D341Med (cell line): ENCODE data around the gene IRF2BP2.
A peak's percentile ranks its signal among the peaks of the same experiment; 100 is the strongest.

ENCODE experiments used
- DNase-seq: peaks from one replicate; pipeline ENCODE4 v3.0.0; 2012; ENCODE audit warnings: low spot score

IRF2BP2 gene

DNA sequence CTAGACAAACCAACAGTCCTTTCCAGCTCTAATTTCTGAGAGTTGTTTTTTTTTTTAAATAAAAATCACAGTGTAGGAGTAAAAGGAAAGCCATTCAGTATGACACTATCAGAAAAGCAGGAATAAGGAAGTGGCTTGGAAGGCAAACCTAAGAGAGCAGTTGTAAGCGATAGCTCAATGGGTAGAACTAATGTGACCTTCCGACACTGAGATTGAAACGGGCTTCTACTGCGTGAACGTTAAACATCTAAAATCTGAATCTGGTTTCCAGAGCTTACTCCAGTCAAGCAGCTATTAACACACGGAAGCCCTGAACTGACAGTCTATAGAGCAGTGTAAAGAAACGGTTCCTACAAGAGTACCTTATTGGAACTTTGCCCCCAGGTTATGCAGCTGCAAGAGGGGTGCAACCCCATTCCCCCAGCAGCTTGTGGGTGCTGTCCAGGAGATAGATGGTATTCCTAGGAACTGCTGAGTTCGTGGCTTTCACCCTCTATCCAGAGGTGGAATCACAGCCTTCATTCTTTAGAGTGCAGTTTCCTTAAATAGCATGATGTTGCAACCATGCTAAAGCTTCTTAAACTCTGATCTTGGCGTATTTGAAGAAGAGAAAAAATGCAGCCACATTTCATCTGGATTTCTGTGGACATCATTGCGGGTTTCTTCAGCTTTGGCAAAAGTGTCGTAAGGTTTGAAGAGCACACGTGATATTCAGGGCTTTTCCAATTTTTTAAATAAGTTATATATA lies 3.3 kb upstream of the IRF2BP2 start:
- no peak for DNase-seq

DNA sequence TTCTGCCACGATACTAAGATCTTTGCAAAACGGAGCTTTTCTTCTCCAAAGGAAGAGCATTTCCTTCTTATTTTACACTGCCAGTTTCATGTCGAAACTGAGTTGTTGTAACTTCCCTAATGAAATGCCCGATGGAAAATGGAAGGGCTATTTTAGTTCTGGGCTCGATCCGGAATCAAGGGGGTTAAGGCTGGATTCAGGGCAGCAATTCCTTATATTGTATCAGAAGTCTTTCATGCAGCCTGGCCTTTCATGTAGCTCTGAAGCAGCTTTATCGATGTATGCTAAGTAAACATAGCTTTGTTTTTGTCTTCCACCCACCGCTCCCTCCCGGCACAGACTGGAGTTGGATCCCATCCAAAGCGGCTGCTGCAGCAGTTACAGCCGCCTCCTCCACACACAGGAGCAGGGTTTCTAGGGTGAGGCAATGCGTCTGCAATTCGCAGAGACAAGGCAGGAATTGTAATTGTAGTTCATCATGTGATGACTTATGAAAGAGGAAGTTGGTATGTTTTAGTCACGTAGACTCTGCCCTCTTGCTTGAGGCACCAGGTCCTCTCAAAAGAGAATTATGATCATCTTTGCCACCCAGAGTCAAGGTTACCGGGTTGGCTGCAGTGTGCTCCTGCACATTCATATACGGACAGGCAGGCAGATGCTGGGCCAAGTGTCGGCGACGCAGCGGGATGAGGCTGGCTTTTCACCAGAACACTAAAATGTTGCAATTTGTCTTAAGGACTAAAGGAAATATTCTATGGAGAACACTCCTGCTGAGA lies 2.6 kb upstream of the IRF2BP2 start:
- DNase-seq = peak; percentile 78

DNA sequence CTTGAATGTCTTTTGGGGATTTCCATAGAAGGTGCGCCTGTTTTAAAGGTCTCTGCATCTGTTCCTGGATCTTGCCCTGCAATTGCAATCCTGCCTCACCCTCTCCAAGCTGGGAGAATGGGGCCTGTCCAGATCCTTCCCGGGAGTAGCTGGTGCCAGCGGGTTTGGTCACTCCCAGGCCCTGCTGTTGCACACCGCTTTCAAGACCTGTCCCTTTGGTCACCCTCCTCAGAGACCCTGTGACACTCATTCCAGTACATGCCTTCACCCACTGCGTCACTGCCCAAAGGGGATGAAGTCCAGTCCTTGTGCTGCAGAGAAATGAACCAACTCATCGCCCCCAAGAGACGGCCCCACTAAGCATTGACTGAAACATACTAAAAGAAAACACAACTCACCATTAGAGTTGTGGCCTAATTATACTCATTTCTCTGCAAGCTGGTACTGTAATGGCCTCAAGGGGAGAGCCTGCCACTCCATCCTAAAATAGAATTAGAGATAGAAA lies 1.9 kb upstream of the IRF2BP2 start:
- no peak for DNase-seq

DNA sequence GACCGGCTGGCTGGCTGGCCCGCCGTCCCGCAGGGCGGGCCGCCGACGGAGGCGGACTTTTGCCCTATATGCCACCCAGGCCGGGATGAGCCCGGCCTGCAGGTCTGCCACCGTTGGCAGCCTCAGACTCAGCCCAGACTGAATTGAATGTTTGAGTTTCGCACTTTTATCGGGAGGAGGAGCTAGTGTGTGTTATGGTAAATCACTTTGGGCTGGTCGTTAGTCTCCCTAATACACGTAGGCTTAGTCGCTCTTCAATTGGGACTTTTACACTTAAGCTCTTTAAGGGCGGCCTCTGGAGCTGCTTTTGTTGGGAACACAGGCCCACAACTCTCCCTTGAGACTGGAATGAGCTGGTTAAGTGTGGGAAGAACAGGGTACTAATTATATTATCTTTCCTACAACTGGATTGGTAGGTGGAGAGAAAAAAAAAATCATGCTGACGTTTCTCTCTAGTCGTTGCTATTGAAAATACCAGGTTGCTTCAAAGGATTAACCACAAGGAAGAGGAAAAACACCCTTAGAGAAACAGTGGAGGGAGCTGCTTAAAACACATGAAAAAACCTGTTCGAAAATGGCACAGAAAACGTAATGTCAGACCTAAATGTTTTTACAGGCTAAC lies 1.4 kb upstream of the IRF2BP2 start:
- no peak for DNase-seq

DNA sequence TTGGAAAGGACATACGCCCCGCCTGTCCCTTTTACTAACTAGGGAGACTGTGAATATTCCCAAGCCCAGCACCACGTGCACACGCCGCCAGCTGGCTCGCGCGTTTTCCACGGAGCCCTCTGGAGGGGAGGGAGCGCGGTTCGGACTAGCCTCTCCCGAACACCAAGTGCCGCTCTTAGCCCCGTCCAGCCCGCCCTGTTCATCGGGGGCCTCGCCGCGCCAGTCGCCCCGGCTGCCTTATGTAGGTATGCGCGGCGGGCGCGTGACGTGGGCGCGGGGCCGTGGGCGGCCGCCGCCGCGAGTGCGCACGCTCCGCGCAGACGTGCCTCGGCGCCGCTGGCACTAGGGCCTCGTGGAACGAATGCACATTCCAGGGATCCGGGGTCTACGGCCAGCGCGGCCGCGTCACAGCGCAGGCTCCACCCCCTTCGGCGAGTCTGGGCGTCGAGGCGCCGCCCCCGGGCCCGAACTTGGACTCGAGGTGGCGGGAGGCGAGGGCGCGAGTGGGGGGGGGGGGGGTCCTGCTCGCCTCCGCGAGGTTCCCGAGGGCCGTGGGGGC lies 767 bp upstream of the IRF2BP2 start:
- DNase-seq = peak; percentile 91

DNA sequence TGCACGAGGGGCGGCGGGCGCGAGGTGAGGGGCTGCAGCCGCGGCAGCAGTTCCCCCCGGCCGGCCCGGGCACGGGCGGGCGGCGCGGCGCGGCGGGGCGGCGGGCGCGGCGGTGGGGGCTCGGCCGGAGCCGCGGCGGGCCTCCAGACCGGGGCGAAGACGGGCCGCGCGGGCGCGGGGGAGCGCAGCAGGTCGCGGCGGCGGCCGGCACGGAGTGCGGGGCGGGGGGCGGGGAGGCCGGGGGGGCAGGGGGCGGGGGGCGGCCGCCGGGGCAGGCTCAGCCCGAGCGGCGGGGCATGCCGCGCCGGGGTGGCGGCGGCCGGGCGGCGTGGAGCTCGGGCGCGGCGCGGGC lies 311 bp downstream of the IRF2BP2 start:
- DNase-seq = peak; percentile 81

DNA sequence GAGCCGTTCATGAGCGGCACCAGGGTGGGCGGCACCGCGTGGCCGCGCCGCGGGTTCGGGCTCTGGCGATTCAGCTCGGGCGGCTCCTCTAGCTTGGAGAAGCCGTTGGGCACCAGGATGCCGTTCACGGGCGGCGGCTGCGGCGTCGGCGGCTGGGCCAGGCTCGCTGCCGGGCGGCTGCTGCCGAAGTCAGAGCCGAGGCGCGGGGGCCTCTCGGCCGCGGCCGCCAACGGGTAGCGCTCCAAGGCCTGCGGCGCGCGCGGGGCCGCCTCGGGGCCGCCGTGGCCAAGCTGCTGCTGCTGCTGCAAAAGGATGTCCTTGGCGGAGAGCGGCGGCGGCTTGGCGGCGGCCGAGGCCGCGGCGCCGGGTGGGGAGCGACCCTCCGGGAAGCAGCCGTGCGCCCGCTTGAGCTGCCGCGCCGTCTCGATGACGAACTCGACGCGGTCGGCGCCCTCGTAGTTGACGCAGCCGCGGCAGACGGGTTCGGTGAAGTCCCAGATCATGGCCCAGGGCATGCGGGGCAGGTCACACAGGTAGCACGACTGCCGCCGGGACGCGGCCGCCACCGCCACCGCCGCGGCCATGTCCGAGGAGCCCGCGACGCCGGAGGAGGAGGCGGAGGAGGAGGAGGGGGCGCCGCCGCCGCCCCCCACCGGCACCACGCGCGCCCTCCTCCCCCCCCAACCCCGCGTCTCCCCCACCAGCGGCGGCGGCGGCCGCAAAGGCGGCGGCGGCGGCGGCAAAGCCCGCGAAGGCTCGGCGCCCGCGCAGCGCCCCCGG lies 877 bp downstream of the IRF2BP2 start:
- DNase-seq = peak; percentile 66

DNA sequence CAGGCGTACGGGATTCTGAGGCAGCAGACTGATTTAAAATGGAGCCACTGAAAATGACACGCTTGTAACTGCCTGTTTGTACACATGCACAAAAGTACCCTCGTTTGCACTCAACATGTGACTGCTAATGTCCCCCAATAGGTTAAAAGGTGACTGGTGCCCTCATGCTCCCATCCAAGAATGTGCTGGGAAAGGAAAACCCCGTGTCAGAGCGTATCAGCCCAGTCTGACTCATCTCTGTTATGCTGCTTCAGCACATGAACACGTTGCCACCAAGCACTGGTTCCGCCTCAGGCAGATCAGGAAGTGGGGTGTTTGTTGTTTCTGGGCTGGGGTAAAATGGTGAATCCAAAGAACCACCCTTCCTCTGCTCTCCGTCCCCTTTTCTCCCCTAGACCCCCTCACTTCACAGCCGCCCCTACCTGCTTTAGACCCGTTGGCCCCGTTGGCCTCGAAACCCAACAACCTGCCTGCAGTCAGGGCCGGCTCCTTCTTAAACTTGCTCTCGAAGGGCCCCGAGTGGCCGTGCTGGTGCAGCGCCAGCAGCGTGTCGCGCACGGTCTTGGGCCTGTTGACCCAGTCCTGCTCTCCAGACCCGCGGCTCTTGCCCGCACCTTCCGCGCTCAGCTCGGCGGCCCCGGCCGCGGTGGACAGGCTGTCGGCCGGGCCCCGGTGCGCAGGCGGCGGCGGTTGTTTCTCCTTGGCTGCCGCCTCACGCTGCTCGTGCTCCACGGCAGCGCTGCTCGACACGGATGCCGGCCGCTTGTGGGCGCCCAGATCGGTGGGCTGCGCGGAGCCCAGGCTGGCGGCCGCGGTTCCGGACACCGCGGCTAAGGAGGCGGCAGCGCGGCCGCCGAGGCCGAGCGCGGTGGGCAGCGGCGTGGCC lies 1.7 kb downstream of the IRF2BP2 start:
- no peak for DNase-seq

DNA sequence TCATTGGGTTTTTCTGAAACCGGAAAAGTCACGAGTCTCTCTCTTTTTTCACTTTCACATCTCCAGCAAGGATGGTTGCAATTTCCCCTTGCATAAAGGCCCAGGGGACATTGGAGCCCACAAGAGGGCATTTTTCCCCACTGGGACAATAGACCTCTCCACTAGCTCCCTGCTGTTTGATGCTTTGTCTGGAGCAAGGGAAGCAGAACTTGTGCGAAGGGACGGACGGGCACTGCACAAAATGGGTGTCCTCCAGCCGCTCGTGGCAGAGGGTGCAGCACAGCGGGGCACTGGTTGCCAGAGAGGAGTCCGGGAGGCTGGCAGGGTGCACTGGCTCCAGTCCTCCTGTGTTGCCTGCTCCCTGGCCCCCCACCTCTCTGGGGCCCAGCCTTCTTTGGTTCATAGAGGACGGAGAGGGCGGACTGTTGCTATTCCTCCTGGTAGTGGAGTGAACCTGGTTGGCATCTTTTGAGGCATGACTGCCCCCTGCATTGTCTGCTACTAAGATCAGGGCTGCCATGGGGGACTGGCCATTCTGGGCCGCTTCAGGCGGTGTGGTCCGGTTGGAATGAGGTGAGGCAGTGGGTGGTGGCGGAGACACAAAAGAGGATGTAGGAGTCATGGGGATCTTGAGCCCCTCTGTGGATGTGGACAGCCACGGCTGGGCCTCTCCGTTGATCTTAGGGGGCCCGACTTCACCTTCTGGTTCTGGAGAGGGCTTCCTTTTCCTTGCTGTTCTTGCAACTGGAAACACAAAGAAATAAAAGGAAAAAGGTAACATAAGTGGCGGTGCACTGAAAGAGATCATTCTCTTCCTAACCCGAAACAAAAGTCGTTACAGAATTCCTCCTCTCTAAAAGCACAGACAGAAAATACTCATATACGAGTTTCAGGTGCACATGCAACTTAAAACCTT lies 2.6 kb downstream of the IRF2BP2 start:
- no peak for DNase-seq

DNA sequence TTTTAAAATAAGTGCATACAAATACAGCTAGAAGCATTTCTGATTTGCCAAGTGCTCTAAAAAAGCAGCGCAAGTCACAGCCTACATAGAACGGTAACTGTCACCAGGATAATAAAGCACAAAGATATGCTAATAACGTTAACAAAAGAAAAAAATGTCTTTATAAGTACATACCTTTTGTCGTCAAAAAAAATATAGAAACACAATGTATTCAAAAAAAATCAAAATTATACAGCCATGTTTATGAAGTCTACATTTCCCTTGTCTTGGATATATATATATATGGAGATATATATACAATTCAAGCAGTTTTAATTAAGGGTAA lies 3.2 kb downstream of the IRF2BP2 start:
- no peak for DNase-seq

DNA sequence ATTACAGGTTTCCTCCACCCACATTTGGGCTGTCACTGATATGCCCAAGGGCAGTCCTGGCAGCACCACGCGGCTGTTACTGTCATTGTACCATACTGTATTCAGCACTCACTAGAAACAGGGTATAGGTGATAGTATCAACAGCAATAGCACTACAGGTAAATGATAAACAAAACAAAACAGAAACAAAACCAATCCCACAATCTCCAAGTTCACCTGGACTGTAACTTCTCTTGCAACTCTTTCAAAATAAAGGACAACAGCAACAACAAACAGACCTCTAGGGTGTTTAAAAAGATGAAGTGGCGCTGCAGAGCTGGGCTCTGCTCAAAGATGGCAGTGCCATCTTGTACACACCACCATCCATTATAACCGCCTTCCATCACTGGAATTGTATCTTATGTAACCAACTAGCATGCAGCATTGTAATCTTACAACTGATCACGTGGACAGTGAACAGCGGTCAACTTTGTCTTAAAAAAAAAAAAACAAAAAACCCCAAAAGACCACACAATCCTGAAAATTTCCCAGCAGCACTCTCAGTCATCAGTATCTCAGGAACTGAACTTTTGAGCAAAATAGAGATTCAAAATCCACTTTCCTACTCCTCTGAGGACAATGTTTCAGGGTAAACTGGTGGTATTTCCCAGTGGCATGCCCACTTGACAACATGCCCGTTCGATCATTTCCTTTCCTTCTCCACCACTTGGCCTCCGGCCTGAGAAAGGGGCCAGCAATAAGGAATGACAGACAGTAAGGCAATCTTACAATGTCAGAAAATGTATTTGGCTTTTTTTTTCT lies 3.8 kb downstream of the IRF2BP2 start:
- no peak for DNase-seq

DNA sequence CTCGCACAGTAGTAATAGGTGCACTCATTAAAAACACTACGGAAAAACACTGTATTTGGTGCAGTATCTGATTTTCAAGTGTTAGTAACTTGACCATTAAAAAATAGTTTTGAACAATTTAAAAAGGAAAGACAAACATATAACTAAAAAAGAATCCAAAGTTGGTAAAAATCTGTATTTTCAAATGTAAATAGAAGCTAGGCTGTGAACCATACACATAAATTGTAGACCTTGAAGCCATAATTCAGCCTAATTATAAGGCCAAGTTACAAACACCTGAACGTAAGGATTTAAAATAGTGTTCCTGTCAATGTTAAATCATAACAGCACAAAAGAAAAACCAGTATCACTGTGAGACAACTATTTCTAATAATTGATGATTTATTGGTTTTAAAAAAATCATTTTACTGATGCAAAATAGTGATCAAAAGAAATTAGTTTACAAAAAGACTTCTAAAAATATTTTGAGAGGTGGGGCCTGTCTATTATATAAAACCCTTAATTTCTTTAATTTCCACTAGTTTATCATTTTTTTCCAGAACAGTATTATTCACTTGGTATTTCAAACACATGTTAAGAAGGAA lies 4.5 kb downstream of the IRF2BP2 start:
- DNase-seq = no peak

DNA sequence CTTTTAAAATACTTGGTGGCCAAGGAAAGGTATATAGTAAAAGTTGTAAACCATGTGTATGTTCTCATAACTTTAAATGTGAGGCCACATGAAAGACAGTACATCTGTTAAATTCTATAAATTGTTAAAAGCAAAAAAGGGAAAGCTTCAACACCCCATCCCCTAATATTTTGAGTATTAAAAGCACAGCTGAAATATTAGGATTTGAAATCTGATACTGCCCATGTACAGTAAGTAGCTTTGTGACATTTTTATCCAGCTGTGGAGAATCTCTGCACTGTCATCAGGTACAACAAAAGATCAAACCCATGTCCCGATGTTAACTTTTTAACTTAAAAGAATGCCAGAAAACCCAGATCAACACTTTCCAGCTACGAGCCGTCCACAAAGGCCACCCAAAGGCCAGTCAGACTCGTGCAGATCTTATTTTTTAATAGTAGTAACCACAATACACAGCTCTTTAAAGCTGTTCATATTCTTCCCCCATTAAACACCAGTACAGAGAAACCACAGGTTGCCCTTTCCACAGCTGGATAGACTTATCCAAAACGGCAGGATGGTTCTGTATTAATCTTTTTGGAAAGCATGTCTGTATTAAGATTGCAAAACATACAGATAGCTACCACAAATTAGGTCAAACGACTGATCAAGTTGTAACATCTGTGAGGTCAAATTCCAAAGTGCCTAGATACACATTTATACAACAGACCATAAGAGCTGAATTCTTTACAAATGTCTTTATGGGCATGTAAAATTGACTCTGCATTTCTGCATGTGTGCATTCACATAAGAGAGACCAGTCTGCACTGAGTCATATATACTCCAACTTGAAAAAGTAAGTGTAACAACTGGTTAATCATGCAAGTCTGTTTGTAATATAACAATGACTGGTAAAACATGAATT lies 5.2 kb downstream of the IRF2BP2 start:
- DNase-seq = no peak

DNA sequence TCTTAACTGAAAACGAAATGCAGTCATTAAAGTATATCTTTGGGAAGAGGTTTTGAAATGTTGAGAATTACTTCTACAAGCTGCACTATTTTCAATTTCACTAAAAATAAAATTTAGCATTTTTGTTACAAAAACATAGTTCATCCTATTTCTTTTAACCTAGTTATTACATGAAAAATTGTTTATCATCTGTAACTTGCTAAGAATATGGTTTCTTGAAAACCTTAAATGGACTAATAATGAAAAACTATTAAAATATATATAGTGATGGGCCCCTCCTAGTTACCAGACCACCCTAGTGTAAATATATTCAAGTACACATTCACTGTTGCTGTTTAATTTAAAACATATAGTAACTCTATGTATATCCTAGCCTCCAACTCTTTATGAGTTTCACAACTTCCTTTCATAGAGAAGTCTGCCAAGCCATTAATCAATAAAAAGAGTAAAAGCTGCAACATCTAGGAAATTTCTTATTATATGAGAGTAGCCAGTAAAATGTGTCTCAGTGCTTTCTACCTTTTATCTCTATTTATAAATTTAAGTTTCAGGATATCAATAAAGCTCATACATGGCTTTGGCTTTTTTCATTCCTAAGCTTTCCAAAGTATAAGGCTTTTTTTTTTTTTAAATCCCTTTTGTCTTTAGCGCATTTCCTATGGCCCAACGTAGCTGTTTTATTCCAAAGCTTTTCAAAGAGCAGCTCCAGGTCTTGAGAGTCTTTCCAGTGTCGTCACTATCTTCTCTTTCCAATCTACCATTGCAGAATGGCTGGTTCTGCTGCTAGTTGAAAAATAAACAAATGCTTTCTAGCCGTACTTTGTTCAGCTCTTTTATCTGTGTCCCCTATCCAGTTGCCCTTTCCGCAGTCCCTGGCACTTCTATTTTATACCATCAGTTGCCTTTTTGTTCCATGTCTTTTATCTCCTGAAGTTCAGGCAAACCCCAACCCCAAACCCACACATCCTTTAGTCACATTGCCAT lies 6.5 kb downstream of the IRF2BP2 start:
- no peak for DNase-seq

DNA sequence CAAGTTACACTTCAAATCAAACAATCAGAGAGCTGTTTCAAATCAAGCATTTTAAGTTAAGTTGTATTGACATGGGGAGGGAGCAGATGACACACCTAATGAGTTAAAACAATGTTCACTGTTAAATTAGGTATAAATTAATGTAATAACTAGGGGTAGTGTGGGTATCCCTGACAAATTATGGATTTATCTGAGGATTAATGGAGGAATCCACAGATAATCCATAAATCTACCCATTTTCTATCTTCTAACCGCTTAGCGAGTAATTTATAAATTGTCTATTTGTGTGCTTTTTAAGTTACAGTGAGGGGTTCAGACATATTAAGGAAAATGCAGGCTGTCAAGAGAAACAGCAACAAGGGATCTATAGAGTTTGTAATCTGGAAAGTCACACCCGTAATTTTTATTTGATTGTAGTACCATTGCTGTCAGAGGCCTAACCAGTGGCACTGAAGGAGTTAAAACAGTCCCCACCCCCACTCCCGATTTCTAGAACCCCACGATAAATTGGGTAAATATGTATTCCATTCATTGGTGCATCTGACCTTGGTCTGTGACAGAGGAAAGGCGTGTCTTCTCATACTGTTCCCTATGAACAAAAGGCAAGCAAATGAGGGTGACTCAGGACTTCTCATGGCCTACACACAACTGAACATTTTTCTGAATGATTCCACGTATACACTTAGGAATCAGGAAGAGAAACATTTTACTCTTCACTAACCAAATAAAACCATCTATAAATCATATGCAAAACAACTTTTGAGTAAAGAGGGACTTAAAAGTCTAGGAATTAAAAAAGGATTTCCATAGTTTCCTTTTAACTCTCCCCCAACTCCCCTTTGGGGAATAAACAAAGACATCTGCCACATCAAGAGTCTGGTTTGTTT lies 7.4 kb downstream of the IRF2BP2 start:
- no peak for DNase-seq
